Adrenal gland (tissue), 5 donors: ENCODE measurements around the gene PCSK9.

ENCODE experiments used
- POLR2A ChIP-seq, 2 donors: fragments of 450-650 bp; IDR thresholded peaks; one replicate each; pipeline ENCODE4 v1.6.1; 2017; ENCODE audit warnings: antibody characterized with exemption in 2 of 2, mild to moderate bottlenecking in 2 of 2, moderate library complexity in 1 of 2
- TF ChIP-seq, protein P1 (sequence below), 6 experiments: fragments of 450-650 bp in 4 of 6; fragments of 200-600 bp in 2 of 6; sonication (generic) in 1 of 6; IDR thresholded peaks; 1 replicate in 5 of 6; 2 replicates in 1 of 6; pipeline versions ENCODE4 v1.5.1 to v1.8.0; 2016 to 2021; ENCODE audit warnings: antibody characterized with exemption in 6 of 6, mild to moderate bottlenecking in 2 of 6, moderate library complexity in 1 of 6
- donor health status: DM: no; HTN: no; CAD: no.

DNA sequence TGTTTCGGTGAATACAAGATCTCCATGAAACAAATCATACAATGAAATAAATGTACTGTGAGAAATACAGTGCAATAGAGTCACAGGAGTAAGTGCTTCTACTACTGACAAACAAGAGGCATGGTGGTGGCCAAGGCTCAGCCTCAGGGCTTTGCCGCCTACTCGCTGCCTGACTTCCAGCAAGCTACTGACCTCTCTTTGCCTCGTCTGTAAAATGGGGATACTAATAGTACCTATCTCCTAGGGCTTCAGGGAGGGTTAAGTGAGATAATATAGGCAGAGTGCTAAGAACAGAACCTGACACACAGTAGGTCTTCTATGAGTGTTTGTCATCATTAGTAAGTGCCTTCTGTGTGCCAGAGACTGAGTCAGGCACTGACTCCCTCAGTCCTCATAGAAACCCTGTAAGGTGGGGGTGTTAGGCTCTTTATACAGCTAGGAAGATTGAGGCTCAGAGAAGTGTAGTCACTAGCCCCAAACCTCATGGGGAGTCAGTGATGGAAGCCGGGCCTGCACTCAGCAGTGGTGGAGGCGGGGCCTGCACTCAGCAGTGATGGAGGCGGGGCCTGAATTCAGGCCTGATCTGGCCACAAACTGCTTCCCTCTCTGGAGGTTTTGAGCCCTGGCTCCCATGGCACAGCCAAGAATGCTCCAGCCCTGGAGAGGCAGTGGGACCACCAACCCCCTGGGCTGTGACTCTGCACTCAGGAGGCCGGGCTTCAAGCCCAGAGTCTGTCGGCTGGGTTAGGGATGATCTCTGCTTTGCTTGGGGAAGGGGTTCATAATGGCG, 33.8 kb upstream of the PCSK9 start:
- TF ChIP-seq POLR2A (IDR thresholded peaks at IDR 0.05) = no peak
- TF ChIP-seq, protein P1, sequence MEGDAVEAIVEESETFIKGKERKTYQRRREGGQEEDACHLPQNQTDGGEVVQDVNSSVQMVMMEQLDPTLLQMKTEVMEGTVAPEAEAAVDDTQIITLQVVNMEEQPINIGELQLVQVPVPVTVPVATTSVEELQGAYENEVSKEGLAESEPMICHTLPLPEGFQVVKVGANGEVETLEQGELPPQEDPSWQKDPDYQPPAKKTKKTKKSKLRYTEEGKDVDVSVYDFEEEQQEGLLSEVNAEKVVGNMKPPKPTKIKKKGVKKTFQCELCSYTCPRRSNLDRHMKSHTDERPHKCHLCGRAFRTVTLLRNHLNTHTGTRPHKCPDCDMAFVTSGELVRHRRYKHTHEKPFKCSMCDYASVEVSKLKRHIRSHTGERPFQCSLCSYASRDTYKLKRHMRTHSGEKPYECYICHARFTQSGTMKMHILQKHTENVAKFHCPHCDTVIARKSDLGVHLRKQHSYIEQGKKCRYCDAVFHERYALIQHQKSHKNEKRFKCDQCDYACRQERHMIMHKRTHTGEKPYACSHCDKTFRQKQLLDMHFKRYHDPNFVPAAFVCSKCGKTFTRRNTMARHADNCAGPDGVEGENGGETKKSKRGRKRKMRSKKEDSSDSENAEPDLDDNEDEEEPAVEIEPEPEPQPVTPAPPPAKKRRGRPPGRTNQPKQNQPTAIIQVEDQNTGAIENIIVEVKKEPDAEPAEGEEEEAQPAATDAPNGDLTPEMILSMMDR (IDR thresholded peaks at IDR 0.05) = no peak
